B cell (primary cell): ENCODE measurements around the gene ADD3. TPM values are rescaled to one million over a fixed set of nuclear protein-coding genes. Genes with fewer than 3 reads are reported as not detected.

Experiments
- ATAC-seq: fragments of 200-7000 bp; cut with Tn5 transposase; one replicate; pipeline ENCODE4 v1.10.0; 2021; ENCODE audit warnings: low read depth, mild to moderate bottlenecking, moderate number of reproducible peaks, moderate library complexity
- CTCF ChIA-PET: fragments of 350-600 bp; sonication (Branson Sonifier 250); formaldehyde crosslinking; loops from one replicate; lab custom pipeline; 2021; ENCODE audit warnings: antibody characterized with exemption, inconsistent platforms; lab: Charles Lee
- POLR2A ChIA-PET: fragments of 350-600 bp; sonication (Branson Sonifier 250); formaldehyde crosslinking; loops from one replicate; lab custom pipeline; 2021; ENCODE audit warnings: antibody characterized with exemption; lab: Charles Lee
- DNase-seq: peaks from one replicate; pipeline ENCODE4 v3.0.0; 2013
- H2AFZ ChIP-seq: 2 replicates; pipeline ENCODE4 v1.6.1; 2012; ENCODE audit warnings: mild to moderate bottlenecking, low read depth, low read length; ENCODE audit not compliant: insufficient read depth, poor library complexity, severe bottlenecking
- H3K27ac ChIP-seq, 2 donors: 1 replicate in 1 of 2; 2 replicates in 1 of 2; pipeline ENCODE4 v1.5.1; 2012 to 2013; ENCODE audit warnings: low read length in 2 of 2, mild to moderate bottlenecking in 2 of 2, moderate library complexity in 1 of 2
- H3K27me3 ChIP-seq, 4 experiments: fragments of 200-600 bp in 1 of 4; sonication (generic) in 1 of 4; replicated peaks in 1 of 4; 1 replicate in 2 of 4; 2 replicates in 2 of 4; pipeline versions ENCODE4 v1.6.1 to v1.7.0; 2013 to 2016; ENCODE audit warnings: low read length in 3 of 4, mild to moderate bottlenecking in 2 of 4, mixed read lengths in 1 of 4, moderate library complexity in 1 of 4; ENCODE audit not compliant: insufficient read depth in 4 of 4, control insufficient read depth in 3 of 4; ENCODE audit errors: control extremely low read depth in 1 of 4
- H3K36me3 ChIP-seq, 2 experiments: replicated peaks in 1 of 2; 1 replicate in 1 of 2; 2 replicates in 1 of 2; pipeline versions ENCODE4 v1.6.1 to v1.7.1; 2013; ENCODE audit warnings: low read length in 1 of 2; ENCODE audit not compliant: insufficient read depth in 2 of 2, control insufficient read depth in 1 of 2; ENCODE audit errors: control extremely low read depth in 1 of 2, extremely low read depth in 1 of 2
- H3K4me1 ChIP-seq, 2 donors: fragments of 200-600 bp in 1 of 2; sonication (generic) in 1 of 2; 1 replicate in 1 of 2; 2 replicates in 1 of 2; pipeline versions ENCODE4 v1.5.1 to v1.6.1; 2013 to 2017; ENCODE audit warnings: low read length in 2 of 2; ENCODE audit not compliant: control insufficient read depth in 2 of 2, insufficient read depth in 2 of 2
- H3K4me2 ChIP-seq: replicated peaks from 2 replicates; pipeline ENCODE3; 2012; ENCODE audit warnings: mild to moderate bottlenecking, low read depth, low read length; ENCODE audit not compliant: poor library complexity, severe bottlenecking
- H3K4me3 ChIP-seq, 5 experiments: fragments of 200-600 bp in 1 of 5; sonication (generic) in 1 of 5; 1 replicate in 3 of 5; 2 replicates in 2 of 5; pipeline versions ENCODE4 v1.5.1 to v1.7.0; 2011 to 2016; ENCODE audit warnings: low read length in 4 of 5, mild to moderate bottlenecking in 4 of 5, low read depth in 2 of 5, control low read depth in 1 of 5, moderate library complexity in 1 of 5; ENCODE audit not compliant: insufficient read depth in 1 of 5; ENCODE audit errors: control extremely low read depth in 1 of 5, extremely low read depth in 1 of 5
- H3K79me2 ChIP-seq: fragments of 200-600 bp; sonication (generic); one replicate; pipeline ENCODE4 v1.6.0; 2016; ENCODE audit warnings: low read length; ENCODE audit not compliant: control insufficient read depth, insufficient read depth
- H3K9ac ChIP-seq: fragments of 200-600 bp; sonication (generic); 2 replicates; pipeline ENCODE4 v1.6.1; 2017; ENCODE audit warnings: mild to moderate bottlenecking, low read length, moderate library complexity
- H3K9me3 ChIP-seq, 3 donors: one replicate each; pipeline versions ENCODE4 v1.6.1 to v1.7.1; 2013; ENCODE audit warnings: low read length in 2 of 3; ENCODE audit not compliant: control insufficient read depth in 2 of 3, insufficient read depth in 1 of 3; ENCODE audit errors: control extremely low read depth in 1 of 3
- H4K20me1 ChIP-seq: 2 replicates; pipeline ENCODE4 v1.6.0; 2012; ENCODE audit warnings: mild to moderate bottlenecking, low read length; ENCODE audit not compliant: insufficient read depth, control insufficient read depth, poor library complexity, severe bottlenecking
- H3K27ac Mint-ChIP-seq: one replicate; pipeline ENCODE4 v1.8.0; 2021; ENCODE audit warnings: mixed read lengths
- H3K27me3 Mint-ChIP-seq: one replicate; pipeline ENCODE4 v1.8.0; 2021; ENCODE audit warnings: mixed read lengths
- H3K4me1 Mint-ChIP-seq: one replicate; pipeline ENCODE4 v1.8.0; 2021; ENCODE audit warnings: mixed read lengths
- H3K4me3 Mint-ChIP-seq: one replicate; pipeline ENCODE4 v1.8.0; 2021; ENCODE audit warnings: mixed read lengths
- H3K9me3 Mint-ChIP-seq: one replicate; pipeline ENCODE4 v1.8.0; 2022; ENCODE audit warnings: mixed read lengths; ENCODE audit not compliant: insufficient read depth
- CTCF ChIP-seq: fragments of 200-600 bp; IDR thresholded peaks from one replicate; pipeline ENCODE4 v1.8.0; 2022; ENCODE audit warnings: antibody characterized with exemption, mild to moderate bottlenecking
- EZH2 ChIP-seq: IDR thresholded peaks from 2 replicates; pipeline ENCODE4 v1.6.1; 2012; ENCODE audit warnings: borderline replicate concordance, low read depth, mild to moderate bottlenecking, moderate library complexity, low read length; ENCODE audit not compliant: insufficient read depth, poor library complexity, severe bottlenecking
- WGBS: methylation state at CpG from one replicate; pipeline ENCODE4 v1.1.5; 2013; ENCODE audit warnings: missing lambda C conversion rate; ENCODE audit not compliant: insufficient coverage; 5-methylcytosine and 5-hydroxymethylcytosine counted together
- intact Hi-C: fragments of 100-400 bp; cut with micrococcal nuclease; formaldehyde crosslinking; loops from one replicate; pipeline ENCODE4 v1.10.0; 2022
- polyA plus RNA-seq: library from polyadenylated mRNA; depleted of rRNA; stranded (reverse); fragments of >200 nt; gene quantifications from 2 replicates; pipeline ENCODE4 v1.2.3, GENCODE V29; 2012
- total RNA-seq, 2 donors: library from RNA; stranded (reverse); fragments of 120-200 nt in 1 of 2; gene quantifications; 1 replicate in 1 of 2; 2 replicates in 1 of 2; pipeline versions ENCODE4 v1.2.3 to v1.2.4, GENCODE V29; 2013 to 2022

ADD3 gene
- total and polyA plus RNA-seq, 2 donors (not counting 1 experiment from before 2014, with no cell fraction given), result 156 to 185 TPM

GRCh38 chr10:110137142-110137545 lies 129.4 kb downstream of the ADD3 start:
- peak overlapping the region; percentile 11 to 58 for H3K27ac ChIP-seq
- DNase-seq, result peak; percentile 82

More at GRCh38 chr10:110137142-110137545, 129.4 kb downstream of the ADD3 start:
- no CpG with 5 or more reads among the region's 2 CpGs for WGBS
- Histone ChIP-seq H2AFZ (peak overlapping the region; percentile 34), H4K20me1 (no peaks in the 10 kb centered on the region), H3K36me3 (peaks cover 9 to 14% of the 10 kb centered on the region in 2 experiments), H3K4me3 (no peak overlapping the region), H3K4me2 (peak overlapping the region; percentile 38), H3K4me1 (peaks cover 20 to 26% of the 10 kb centered on the region in 2 donors), H3K9me3 (no peaks in the 10 kb centered on the region), H3K9ac (no peak overlapping the region), H3K27me3 (no peaks in the 10 kb centered on the region), H3K79me2 (no peaks in the 10 kb centered on the region)
- Mint-ChIP-seq H3K4me3 (peak overlapping the region; percentile 18), H3K27me3 (no peaks in the 10 kb centered on the region), H3K9me3 (no peaks in the 10 kb centered on the region), H3K27ac (peak overlapping the region; percentile 47), H3K4me1 (peaks cover 37% of the 10 kb centered on the region)
- intact Hi-C loops, result loop anchor here (1.0 to 5.0 kb wide), 9 partner anchors 89 to 465 kb away; partner anchors contain the start of gene DUSP5
- ChIA-PET POLR2A (interaction anchor here (0.6 kb wide), 1 partner anchor 71 kb away, joined by 4 read pairs; no protein-coding TSS in a partner anchor), CTCF (interaction anchor here (0.6 to 5.4 kb wide), 32 partner anchors 11 to 463 kb away, joined by 3 to 98 read pairs (median 6); partner anchors contain the start of genes MXI1 and SMNDC1)
- peak; percentile 67 for ATAC-seq
- peak; percentile 85 for TF ChIP-seq CTCF
- TF ChIP-seq EZH2, result no peak
